Stimulated activated CD4-positive, alpha-beta T cell treated with anti-CD3 and anti-CD28 coated beads, TNF-alpha, amount 100 ng/mL, for 1 hour (primary cell): ENCODE data around the gene C2CD4A.

Source experiments
- DNase-seq, 3 donors: peaks; one replicate each; pipeline ENCODE4 v3.0.0-alpha.2; 2020; ENCODE audit warnings: low read depth in 3 of 3, low spot score in 1 of 3

The C2CD4A gene

GRCh38 chr15:62059816-62060112 is 7.0 kb upstream of the C2CD4A start:
- peak in 1 of 3 donors; percentile 31 for DNase-seq

GRCh38 chr15:62060113-62060895 is 6.5 kb upstream of the C2CD4A start, which contains the start of gene VPS13C:
Gene VPS13C (minus strand): TSS chr15:62060447. CDS start chr15:62060374, 73 bp downstream.
- peak; percentile 77 to 82 (median 79) for DNase-seq

GRCh38 chr15:62060896-62061280 is 5.9 kb upstream of the C2CD4A start:
- DNase-seq = no peak

GRCh38 chr15:62063825-62064635 is 2.7 kb upstream of the C2CD4A start:
- DNase-seq = no peak

GRCh38 chr15:62067448-62068044 is 769 bp downstream of the C2CD4A start:
- peak in 1 of 3 donors; percentile 10 for DNase-seq

- DNase-seq = peak in 1 of 3 donors; percentile 6
Measured at GRCh38 chr15:62068071-62068809, 1.5 kb downstream of the C2CD4A start.

GRCh38 chr15:62068810-62069167 is 2.0 kb downstream of the C2CD4A start:
- no peak for DNase-seq

GRCh38 chr15:62069551-62069950 is 2.8 kb downstream of the C2CD4A start:
- DNase-seq = no peak

GRCh38 chr15:62071711-62072308 is 5.0 kb downstream of the C2CD4A start:
- DNase-seq = no peak

GRCh38 chr15:62075595-62076277 is 9.0 kb downstream of the C2CD4A start:
- no peak for DNase-seq

GRCh38 chr15:62079594-62079993 is 12.8 kb downstream of the C2CD4A start:
- no peak for DNase-seq

- no peak for DNase-seq
Measured at GRCh38 chr15:62083194-62084154, 16.7 kb downstream of the C2CD4A start.

GRCh38 chr15:62085740-62086139 is 19.0 kb downstream of the C2CD4A start:
- no peak for DNase-seq

GRCh38 chr15:62087671-62088352 is 21.0 kb downstream of the C2CD4A start:
- no peak for DNase-seq

- no peak for DNase-seq
Measured at GRCh38 chr15:62088353-62088693, 21.5 kb downstream of the C2CD4A start.

- DNase-seq = no peak
Measured at GRCh38 chr15:62089616-62090015, 22.8 kb downstream of the C2CD4A start.

- DNase-seq = no peak
Measured at GRCh38 chr15:62090988-62091387, 24.2 kb downstream of the C2CD4A start.

- DNase-seq = no peak
Measured at GRCh38 chr15:62093809-62094208, 27.0 kb downstream of the C2CD4A start.

- no peak for DNase-seq
Measured at GRCh38 chr15:62094388-62094787, 27.6 kb downstream of the C2CD4A start.
